HG03135 (cell line): Measurements from ENCODE around the gene CRIP1.

Source experiments
- ATAC-seq: cut with Tn5 transposase; IDR thresholded peaks from one replicate; pipeline ENCODE4 v1.9.1; 2021; ENCODE audit warnings: mild to moderate bottlenecking, moderate library complexity; ENCODE audit not compliant: unreplicated experiment

CRIP1 gene

GRCh38 chr14:105503296-105503640 lies 16.6 kb downstream of the CRIP1 start:
- no peak for ATAC-seq

- no peak for ATAC-seq
Observed at GRCh38 chr14:105503935-105504692, 17.4 kb downstream of the CRIP1 start.

DNA sequence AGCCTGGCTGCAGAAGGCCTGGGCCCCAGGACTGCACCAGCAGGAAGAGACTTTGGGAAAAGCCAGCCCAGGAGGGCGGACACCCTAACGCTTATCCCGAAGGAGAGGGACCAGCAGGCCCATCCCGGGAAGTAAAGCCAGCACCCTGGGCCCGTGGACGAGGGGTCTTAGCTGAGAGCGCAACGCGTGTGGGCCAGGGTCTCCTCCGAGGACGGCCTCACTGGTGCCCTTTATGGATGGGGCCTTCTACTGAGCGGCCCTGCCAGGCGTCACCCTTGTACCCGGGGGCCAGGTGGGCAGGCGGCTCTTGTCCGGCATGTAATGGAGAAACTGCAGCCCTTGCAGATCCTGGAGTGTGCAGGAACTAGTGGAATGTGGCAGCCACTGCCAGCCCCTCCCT lies 18.4 kb downstream of the CRIP1 start:
- ATAC-seq, result no peak

- ATAC-seq, result no peak
Observed at GRCh38 chr14:105507247-105507646, 20.6 kb downstream of the CRIP1 start.

DNA sequence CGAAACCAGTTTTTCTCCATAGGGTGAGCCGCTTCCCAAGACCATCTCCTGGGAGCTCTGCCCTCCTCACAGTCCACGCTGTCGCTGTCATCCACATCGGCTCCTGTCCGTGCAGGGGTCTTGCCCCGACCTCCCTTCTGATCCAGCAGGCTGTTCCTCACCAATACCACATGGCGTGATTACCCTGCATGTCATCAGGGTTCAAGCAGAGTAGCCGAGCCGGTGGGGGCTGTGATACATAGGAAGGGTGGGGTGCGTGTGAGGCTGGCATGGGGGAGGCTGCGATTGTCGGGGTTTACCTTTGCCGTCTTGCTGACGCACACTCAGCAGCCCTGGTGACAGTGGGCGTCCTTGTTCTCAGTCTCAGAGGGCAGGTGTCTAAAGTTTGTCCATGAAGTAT lies 21.4 kb downstream of the CRIP1 start:
- ATAC-seq, result no peak

GRCh38 chr14:105508601-105509000 lies 21.9 kb downstream of the CRIP1 start:
- ATAC-seq, result no peak

DNA sequence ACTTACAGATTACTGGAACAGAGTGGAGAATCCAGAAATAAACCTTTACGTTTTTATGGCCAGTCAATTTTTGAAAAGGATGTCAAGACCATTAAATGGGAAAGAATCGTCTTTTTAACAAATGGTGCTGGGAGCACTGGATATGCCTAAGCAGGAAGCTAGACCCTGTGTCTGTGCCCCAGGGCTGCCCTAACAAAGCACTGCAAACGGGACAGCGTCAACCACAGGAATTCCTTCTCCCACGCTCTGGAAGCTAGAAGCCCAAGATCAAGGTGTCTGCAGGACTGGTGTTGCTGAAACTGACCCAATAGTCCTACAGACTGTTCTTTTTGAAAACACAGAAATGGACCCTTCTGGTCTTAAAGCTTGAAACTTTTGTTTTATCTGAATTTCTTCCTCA lies 30.4 kb downstream of the CRIP1 start:
- no peak for ATAC-seq

DNA sequence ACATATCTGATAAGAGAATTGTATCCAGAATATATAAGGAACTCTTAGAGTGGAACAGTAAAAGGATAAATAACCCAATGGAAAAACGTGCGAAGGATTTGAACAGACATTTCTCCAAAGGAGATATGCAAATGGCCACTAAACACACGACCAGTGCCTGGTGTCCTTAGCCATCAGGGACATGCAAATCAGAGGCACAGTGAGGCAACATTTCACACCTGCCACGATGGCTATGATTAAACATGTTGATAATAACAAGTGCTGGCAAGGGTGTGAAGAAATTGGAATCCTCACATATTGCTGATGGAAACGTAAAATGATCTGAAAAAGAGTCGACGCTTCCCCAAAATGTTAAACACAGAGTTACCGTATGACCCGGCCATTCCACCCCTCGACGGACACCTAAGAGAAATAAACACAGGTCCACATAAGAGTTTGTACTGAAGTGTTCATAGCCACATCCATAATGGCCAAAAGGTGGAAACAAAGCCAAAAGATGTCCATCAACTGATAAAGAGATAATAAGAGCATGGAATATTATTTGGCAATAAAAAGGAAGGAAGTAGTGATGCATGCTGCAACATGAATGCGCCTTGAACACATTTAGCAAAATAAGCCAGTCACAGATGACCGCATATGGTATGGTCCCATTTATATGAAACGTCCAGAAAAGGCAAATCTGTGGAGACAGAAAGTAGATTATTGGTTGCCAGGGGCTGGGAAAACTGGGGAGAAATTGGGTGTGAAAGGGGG lies 33.4 kb downstream of the CRIP1 start:
- ATAC-seq, result no peak

- no peak for ATAC-seq
Observed at GRCh38 chr14:105525326-105525725, 38.6 kb downstream of the CRIP1 start.

GRCh38 chr14:105525861-105526775 lies 39.4 kb downstream of the CRIP1 start, which contains the start of gene TMEM121:
Gene TMEM121 (plus strand): TSS chr14:105526583. CDS start chr14:105528835, 2,252 bp downstream.
- no peak for ATAC-seq

DNA sequence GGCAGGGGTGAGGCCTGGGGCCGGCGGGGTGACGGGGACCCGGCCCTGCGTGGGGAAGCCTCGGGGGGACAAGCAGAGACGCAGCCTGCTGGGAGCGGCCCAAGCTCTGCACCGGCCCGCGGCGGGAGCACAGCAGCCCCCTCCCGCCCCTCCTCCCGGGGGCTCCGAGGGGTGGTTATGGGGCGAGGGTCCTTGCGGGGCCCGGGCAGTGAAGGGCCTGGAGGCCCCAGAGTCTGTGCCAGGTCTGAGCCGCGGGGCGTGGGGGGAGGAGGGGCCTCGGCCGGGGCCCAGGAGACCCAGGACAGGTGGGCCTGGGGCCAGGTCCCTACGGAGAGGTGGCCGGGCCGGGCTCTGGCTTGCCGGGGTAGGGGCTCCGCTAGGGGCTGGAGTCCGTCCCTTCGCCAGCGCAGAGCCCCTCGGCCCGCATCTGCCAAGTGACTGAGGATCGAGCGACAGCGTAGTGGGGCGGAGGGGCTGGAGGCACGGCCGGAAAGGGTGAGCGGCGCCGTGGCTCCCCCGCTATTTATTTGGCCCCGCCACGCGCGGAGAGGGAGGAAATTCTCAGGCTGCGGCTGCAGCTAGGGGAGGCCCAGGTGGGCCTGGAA lies 40.2 kb downstream of the CRIP1 start:
- no peak for ATAC-seq

- ATAC-seq, result no peak
Observed at GRCh38 chr14:105527381-105527825, 40.7 kb downstream of the CRIP1 start.

GRCh38 chr14:105527826-105528585 lies 41.3 kb downstream of the CRIP1 start:
- ATAC-seq, result no peak

DNA sequence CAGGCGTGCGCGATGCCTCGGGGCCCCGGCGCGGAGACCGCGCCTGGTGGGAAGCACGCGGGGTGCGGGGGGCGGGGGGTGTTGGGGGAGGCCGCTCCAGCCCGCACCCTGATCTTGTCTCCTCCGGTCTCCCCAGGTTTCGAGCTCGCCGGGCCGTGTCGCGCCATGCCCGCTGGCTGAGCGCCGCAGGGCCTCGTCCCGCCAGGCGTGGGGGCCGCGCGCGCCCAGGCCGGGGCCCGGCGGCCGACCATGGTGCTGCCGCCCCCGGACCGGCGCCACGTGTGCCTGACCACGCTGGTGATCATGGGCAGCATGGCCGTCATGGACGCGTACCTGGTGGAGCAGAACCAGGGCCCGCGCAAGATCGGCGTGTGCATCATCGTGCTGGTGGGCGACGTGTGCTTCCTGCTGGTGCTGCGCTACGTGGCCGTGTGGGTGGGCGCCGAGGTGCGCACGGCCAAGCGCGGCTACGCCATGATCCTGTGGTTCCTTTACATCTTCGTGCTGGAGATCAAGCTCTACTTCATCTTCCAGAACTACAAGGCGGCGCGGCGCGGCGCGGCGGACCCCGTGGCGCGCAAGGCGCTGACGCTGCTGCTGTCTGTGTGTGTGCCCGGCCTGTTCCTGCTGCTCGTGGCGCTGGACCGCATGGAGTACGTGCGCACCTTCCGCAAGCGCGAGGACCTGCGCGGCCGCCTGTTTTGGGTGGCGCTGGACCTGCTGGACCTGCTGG lies 42.1 kb downstream of the CRIP1 start:
- ATAC-seq, result no peak

GRCh38 chr14:105529319-105529568 lies 42.6 kb downstream of the CRIP1 start:
- no peak for ATAC-seq

- ATAC-seq, result no peak
Observed at GRCh38 chr14:105529569-105530284, 43.0 kb downstream of the CRIP1 start.

DNA sequence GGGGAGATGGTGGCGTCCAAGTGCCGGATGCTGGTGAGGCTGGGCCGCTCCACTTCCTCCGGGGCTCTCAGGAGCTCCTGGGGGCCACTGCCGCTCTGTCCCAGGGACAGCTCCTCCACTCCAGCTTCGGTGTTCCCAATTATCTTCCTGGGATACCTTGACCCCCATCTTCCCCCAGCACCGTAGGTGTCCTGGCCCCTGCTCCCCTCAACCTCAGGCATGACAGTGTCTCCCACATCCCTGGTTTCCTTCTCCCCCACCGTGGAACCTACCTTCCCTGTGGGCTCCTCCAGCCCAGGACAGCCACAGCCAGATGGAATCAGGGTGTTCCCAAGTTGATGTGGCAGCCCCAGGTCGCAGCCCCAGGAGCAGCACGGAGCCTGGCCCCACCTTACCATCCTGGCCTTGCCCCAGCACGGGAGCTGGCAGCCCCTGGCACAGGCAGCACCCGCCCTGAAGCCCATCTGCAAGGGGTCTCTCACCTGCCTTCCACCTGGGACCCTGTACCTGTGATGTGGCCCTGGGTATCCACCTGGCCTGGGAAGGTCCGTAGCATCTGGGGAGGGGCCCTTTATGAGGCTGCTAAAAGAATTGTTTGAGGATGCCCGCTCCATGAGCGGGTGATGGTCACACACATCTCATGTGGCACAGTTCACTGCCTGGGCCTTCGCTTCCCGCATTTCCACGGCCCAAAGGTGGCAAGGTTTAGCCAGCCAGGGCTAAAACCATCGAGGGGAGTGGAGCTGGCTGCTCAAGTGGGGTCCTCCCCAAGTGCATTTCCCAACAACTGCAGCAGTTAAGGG lies 43.8 kb downstream of the CRIP1 start:
- ATAC-seq, result no peak
